A549 (cell line): ENCODE data around the gene RMND5B. TPM values are rescaled to one million over a fixed set of nuclear protein-coding genes. Genes with fewer than 3 reads are reported as not detected.

Experiments used
- ATAC-seq, 2 experiments: fragments of 200-7000 bp in 1 of 2; fragments of >200 bp in 1 of 2; cut with Nextera tagmentation in 1 of 2; cut with Tn5 transposase in 1 of 2; 3 replicates each; pipeline versions ENCODE4 v1.8.0 to v1.9.1; 2018 to 2020; ENCODE audit warnings: mild to moderate bottlenecking in 1 of 2, moderate library complexity in 1 of 2
- CTCF ChIA-PET: fragments of 300-600 bp; sonication (Branson Sonifier 250); formaldehyde crosslinking; extraction: SDS; loops from one replicate; lab custom pipeline; 2021; ENCODE audit warnings: antibody characterized with exemption, inconsistent platforms; lab: Yijun Ruan, JAX
- POLR2A ChIA-PET: fragments of 350-600 bp; formaldehyde crosslinking; extraction: SDS; loops from one replicate; lab custom pipeline; 2021; ENCODE audit warnings: antibody characterized with exemption, inconsistent platforms; lab: Yijun Ruan, JAX
- DNase-seq, 2 experiments: peaks; one replicate each; pipeline versions ENCODE4 v3.0.0 to v3.0.0-alpha.2; 2011 to 2016; ENCODE audit warnings: low read depth in 1 of 2, low spot score in 1 of 2
- FAIRE-seq: peaks from 2 replicates; lab custom pipeline; 2011; peaks lifted over from hg19 to GRCh38; lab: Jason Lieb, UNC
- H3K27ac ChIP-seq, 2 experiments: fragments of >200 bp; sonication (Bioruptor Twin); formaldehyde crosslinking; 3 replicates each; pipeline ENCODE4 v1.5.1; 2016 to 2017
- H3K4me1 ChIP-seq: fragments of >200 bp; sonication (Bioruptor Twin); formaldehyde crosslinking; 3 replicates; pipeline ENCODE4 v1.6.1; 2016
- H3K4me2 ChIP-seq: fragments of >200 bp; sonication (Bioruptor Twin); formaldehyde crosslinking; 3 replicates; pipeline ENCODE4 v1.6.1; 2016
- H3K4me3 ChIP-seq: fragments of >200 bp; sonication (Bioruptor Twin); formaldehyde crosslinking; 3 replicates; pipeline ENCODE4 v1.5.1; 2016
- H3K9me3 ChIP-seq: fragments of >200 bp; sonication (Bioruptor Twin); formaldehyde crosslinking; 3 replicates; pipeline ENCODE4 v1.6.1; 2016
- ATOH8 ChIP-seq: fragments of 250-450 bp; sonication (Bioruptor Pico); IDR thresholded peaks from 2 replicates; pipeline ENCODE4 v1.5.0; 2020; ENCODE audit warnings: low read depth, mild to moderate bottlenecking, moderate library complexity
- CBX2 ChIP-seq: fragments of 200-600 bp; sonication (generic); IDR thresholded peaks from 2 replicates; pipeline ENCODE4 v1.6.1; 2016; ENCODE audit warnings: low read depth, mild to moderate bottlenecking, borderline replicate concordance
- CHD4 ChIP-seq: fragments of 200-600 bp; sonication (generic); IDR thresholded peaks from 2 replicates; pipeline ENCODE4 v1.6.1; 2016; ENCODE audit warnings: antibody characterized with exemption, mild to moderate bottlenecking, borderline replicate concordance
- EHMT2 ChIP-seq: fragments of 200-600 bp; sonication (generic); IDR thresholded peaks from 2 replicates; pipeline ENCODE4 v1.6.1; 2016; ENCODE audit warnings: antibody characterized with exemption, low read depth, mild to moderate bottlenecking, moderate library complexity
- EP300 ChIP-seq, 2 experiments: fragments of >200 bp; sonication (Bioruptor Twin); formaldehyde crosslinking; IDR thresholded peaks; 2 replicates in 1 of 2; 3 replicates in 1 of 2; pipeline ENCODE4 v1.6.1; 2016 to 2017
- ESRRA ChIP-seq: fragments of 150-350 bp; IDR thresholded peaks from 2 replicates; pipeline ENCODE4 v1.6.1; 2014; ENCODE audit warnings: mild to moderate bottlenecking, low read length, borderline replicate concordance
- FOSB ChIP-seq: fragments of 250-450 bp; sonication (Bioruptor Pico); IDR thresholded peaks from 2 replicates; pipeline ENCODE4 v1.5.0; 2020; ENCODE audit warnings: mild to moderate bottlenecking, moderate library complexity
- GATA3 ChIP-seq: IDR thresholded peaks from 2 replicates; pipeline ENCODE4 v1.6.1; 2012; ENCODE audit warnings: borderline replicate concordance
- HDAC2 ChIP-seq: fragments of 200-600 bp; sonication (generic); IDR thresholded peaks from 2 replicates; pipeline ENCODE4 v1.6.1; 2016
- HOXA7 ChIP-seq: fragments of 250-450 bp; sonication (Bioruptor Pico); IDR thresholded peaks from 2 replicates; pipeline ENCODE4 v1.5.0; 2020; ENCODE audit warnings: mild to moderate bottlenecking, moderate library complexity
- HOXB5 ChIP-seq: fragments of 250-450 bp; sonication (Bioruptor Pico); IDR thresholded peaks from 2 replicates; pipeline ENCODE4 v1.5.0; 2020; ENCODE audit warnings: mild to moderate bottlenecking, moderate library complexity
- JUN ChIP-seq, 2 experiments: fragments of >200 bp; sonication (Bioruptor Twin); formaldehyde crosslinking; IDR thresholded peaks; 2 replicates in 1 of 2; 3 replicates in 1 of 2; pipeline ENCODE4 v1.6.1; 2016 to 2017
- JUNB ChIP-seq: fragments of >200 bp; sonication (Bioruptor Twin); formaldehyde crosslinking; IDR thresholded peaks from 2 replicates; pipeline ENCODE4 v1.6.1; 2016
- KDM1A ChIP-seq: fragments of 200-600 bp; sonication (generic); IDR thresholded peaks from 2 replicates; pipeline ENCODE4 v1.6.1; 2016; ENCODE audit warnings: low read depth, mild to moderate bottlenecking
- MAFK ChIP-seq: fragments of 450-650 bp; IDR thresholded peaks from 2 replicates; pipeline ENCODE4 v1.6.1; 2014; ENCODE audit not compliant: partially characterized antibody
- MAX ChIP-seq: IDR thresholded peaks from 2 replicates; pipeline ENCODE4 v1.6.1; 2012
- MAZ ChIP-seq: fragments of 150-350 bp; IDR thresholded peaks from 2 replicates; pipeline ENCODE4 v1.6.1; 2014; ENCODE audit warnings: antibody characterized with exemption, low read depth, low read length, borderline replicate concordance
- MYC ChIP-seq: IDR thresholded peaks from 2 replicates; pipeline ENCODE4 v1.6.1; 2012; ENCODE audit warnings: mild to moderate bottlenecking, inconsistent platforms, low read length, improper control_type of control experiment, borderline replicate concordance
- PHF8 ChIP-seq: fragments of 200-600 bp; sonication (generic); IDR thresholded peaks from 2 replicates; pipeline ENCODE4 v1.6.1; 2016; ENCODE audit warnings: low read depth, mild to moderate bottlenecking, antibody characterized with exemption, moderate library complexity, borderline replicate concordance
- RARB ChIP-seq: fragments of 250-450 bp; sonication (Bioruptor Pico); IDR thresholded peaks from 2 replicates; pipeline ENCODE4 v1.8.0; 2021; ENCODE audit warnings: mild to moderate bottlenecking, moderate library complexity
- RCOR1 ChIP-seq: fragments of 150-350 bp; IDR thresholded peaks from 2 replicates; pipeline ENCODE4 v1.6.1; 2014; ENCODE audit warnings: antibody characterized with exemption, low read length, low read depth
- TFCP2L1 ChIP-seq: fragments of 250-450 bp; sonication (Bioruptor Pico); IDR thresholded peaks from 2 replicates; pipeline ENCODE4 v1.5.0; 2021; ENCODE audit warnings: mild to moderate bottlenecking
- ZFP36 ChIP-seq: fragments of 450-650 bp; IDR thresholded peaks from 2 replicates; pipeline ENCODE4 v1.6.1; 2014; ENCODE audit warnings: borderline replicate concordance; ENCODE audit not compliant: partially characterized antibody
- WGBS: methylation state at CpG from one replicate; pipeline ENCODE4 v1.1.6; 2017; ENCODE audit errors: missing lambda C conversion rate; 5-methylcytosine and 5-hydroxymethylcytosine counted together
- polyA plus RNA-seq, 4 experiments: library from polyadenylated mRNA; depleted of rRNA in 3 of 4; stranded (reverse); fragments of >200 nt; fragmentation: RNase III in 1 of 4; extraction: RNeasy Plus Mini Kit Qiagen cat#74134 plus additional on column Dnase treatment in 1 of 4; gene quantifications; 2 replicates in 3 of 4; 3 replicates in 1 of 4; pipeline ENCODE4 v1.2.3, GENCODE V29; 2011 to 2017
- TF ChIP-seq, protein P1 (sequence below): fragments of >200 bp; sonication (Bioruptor Twin); formaldehyde crosslinking; IDR thresholded peaks from 3 replicates; pipeline ENCODE4 v1.5.1; 2016
- TF ChIP-seq, protein P2 (sequence below): fragments of >200 bp; sonication (Bioruptor Twin); formaldehyde crosslinking; IDR thresholded peaks from 2 replicates; pipeline ENCODE4 v1.6.1; 2016

The RMND5B gene
- polyA plus RNA-seq, 2 of the 4 experiments (the other 2 are of a cell fraction), result 20.2 to 30.3 TPM

DNA sequence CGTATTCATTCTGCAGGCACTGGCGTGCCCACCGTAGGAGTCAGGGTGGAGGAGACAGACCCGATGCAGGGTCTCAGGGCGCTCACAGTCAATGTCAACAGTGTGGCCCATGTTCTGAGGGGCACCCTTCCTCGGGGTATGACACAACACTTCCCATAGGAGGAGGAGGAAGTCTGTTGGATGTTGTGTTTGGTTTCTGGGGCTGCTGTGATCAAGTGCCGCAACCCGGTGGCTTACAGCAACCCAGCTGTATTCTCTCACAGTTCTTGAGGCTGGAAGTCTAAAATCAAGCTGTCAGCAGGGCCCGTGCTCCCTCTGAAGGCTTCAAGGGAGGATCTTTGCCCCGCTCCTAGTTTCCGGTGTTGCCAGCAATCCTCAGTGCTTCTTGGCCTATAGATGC is 67.9 kb downstream of the RMND5B start:
- H3K4me3 ChIP-seq, result no peak overlapping the region
- no peak overlapping the region for H3K27ac ChIP-seq
- FAIRE-seq, result no peak
- TF ChIP-seq CHD4 (no peak), HOXA7 (CRISPR knock-in tag) (no peak), JUN (IDR thresholded peaks at IDR 0.05) (no peak), HOXB5 (CRISPR knock-in tag) (no peak), MAX (no peak), PHF8 (no peak), EHMT2 (no peak), KDM1A (no peak), MYC (no peak)
- TF ChIP-seq, protein P1, sequence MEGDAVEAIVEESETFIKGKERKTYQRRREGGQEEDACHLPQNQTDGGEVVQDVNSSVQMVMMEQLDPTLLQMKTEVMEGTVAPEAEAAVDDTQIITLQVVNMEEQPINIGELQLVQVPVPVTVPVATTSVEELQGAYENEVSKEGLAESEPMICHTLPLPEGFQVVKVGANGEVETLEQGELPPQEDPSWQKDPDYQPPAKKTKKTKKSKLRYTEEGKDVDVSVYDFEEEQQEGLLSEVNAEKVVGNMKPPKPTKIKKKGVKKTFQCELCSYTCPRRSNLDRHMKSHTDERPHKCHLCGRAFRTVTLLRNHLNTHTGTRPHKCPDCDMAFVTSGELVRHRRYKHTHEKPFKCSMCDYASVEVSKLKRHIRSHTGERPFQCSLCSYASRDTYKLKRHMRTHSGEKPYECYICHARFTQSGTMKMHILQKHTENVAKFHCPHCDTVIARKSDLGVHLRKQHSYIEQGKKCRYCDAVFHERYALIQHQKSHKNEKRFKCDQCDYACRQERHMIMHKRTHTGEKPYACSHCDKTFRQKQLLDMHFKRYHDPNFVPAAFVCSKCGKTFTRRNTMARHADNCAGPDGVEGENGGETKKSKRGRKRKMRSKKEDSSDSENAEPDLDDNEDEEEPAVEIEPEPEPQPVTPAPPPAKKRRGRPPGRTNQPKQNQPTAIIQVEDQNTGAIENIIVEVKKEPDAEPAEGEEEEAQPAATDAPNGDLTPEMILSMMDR, result no peak
- TF ChIP-seq, all 56 proteins: peak for 0
- ATAC-seq (no peak), DNase-seq (no peak)
- no peak overlapping the region for H3K4me2 ChIP-seq
- CTCF ChIA-PET, result no interaction called here
- 0 out of 3 replicates have a peak, but pooled peaks cover 4% of the 10 kb centered on the region for H3K4me1 ChIP-seq
- 73% methylated on average over 11 of the region's 11 CpGs for WGBS
- POLR2A ChIA-PET, result no interaction called here
- H3K9me3 ChIP-seq, result no peaks in the 10 kb centered on the region

GRCh38 chr5:178199581-178200434 is 69.0 kb downstream of the RMND5B start:
- no peak overlapping the region for H3K27ac ChIP-seq
- TF ChIP-seq MAFK (no peak), ATOH8 (CRISPR knock-in tag) (no peak), TFCP2L1 (CRISPR knock-in tag) (no peak), CHD4 (no peak), JUNB (no peak), RARB (CRISPR knock-in tag) (no peak), MAZ (no peak), FOSB (no peak), GATA3 (no peak), RCOR1 (no peak), ZFP36 (no peak), EP300 (IDR thresholded peaks at IDR 0.05) (no peak), HDAC2 (no peak), CBX2 (no peak), ESRRA (no peak), EHMT2 (no peak)
- TF ChIP-seq, protein P2, sequence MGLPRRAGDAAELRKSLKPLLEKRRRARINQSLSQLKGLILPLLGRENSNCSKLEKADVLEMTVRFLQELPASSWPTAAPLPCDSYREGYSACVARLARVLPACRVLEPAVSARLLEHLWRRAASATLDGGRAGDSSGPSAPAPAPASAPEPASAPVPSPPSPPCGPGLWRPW, result no peak
- TF ChIP-seq, protein P1, result no peak
- WGBS, result 82% methylated on average over 12 of the region's 12 CpGs
- DNase-seq (no peak), FAIRE-seq (no peak), ATAC-seq (no peak)
- H3K4me2 ChIP-seq, result no peak overlapping the region
- no peak overlapping the region for H3K4me3 ChIP-seq
- ChIA-PET POLR2A (no interaction called here), CTCF (interaction anchor here (0.6 to 0.9 kb wide), 3 partner anchors 77 to 124 kb away, joined by 3 to 4 read pairs (median 3); no protein-coding TSS in a partner anchor)
- H3K4me1 ChIP-seq, result 0 out of 3 replicates have a peak, but pooled peaks cover 4% of the 10 kb centered on the region
- H3K9me3 ChIP-seq, result no peaks in the 10 kb centered on the region
